ENCODE data around the gene ARMC8.

Gene ARMC8

GRCh38 chr3:138325990-138326389 lies 138.9 kb downstream of the ARMC8 start:
- TF ChIP-seq MYC (IDR thresholded peaks at IDR 0.05; ENCODE audit: low read depth, low read length) (no peak), MAX (IDR thresholded peaks at IDR 0.05; ENCODE audit: low read depth, low read length) (no peak), CTCF (IDR thresholded peaks at IDR 0.05; ENCODE audit: low read depth, low read length) (no peak), POLR2A (IDR thresholded peaks at IDR 0.05; ENCODE audit: extremely low read depth, insufficient read length) (no peak)
- H3K4me3 ChIP-seq (ENCODE audit: low read depth, low read length) = no peak overlapping the region
- no peak for DNase-seq (ENCODE audit: low read depth)

GRCh38 chr3:138326866-138327595 lies 139.9 kb downstream of the ARMC8 start:
- H3K4me3 ChIP-seq (ENCODE audit: low read depth, low read length) = no peak overlapping the region
- DNase-seq (ENCODE audit: low read depth) = no peak
- TF ChIP-seq CTCF (IDR thresholded peaks at IDR 0.05; ENCODE audit: low read depth, low read length) (no peak), MYC (IDR thresholded peaks at IDR 0.05; ENCODE audit: low read depth, low read length) (no peak), POLR2A (IDR thresholded peaks at IDR 0.05; ENCODE audit: extremely low read depth, insufficient read length) (no peak), MAX (IDR thresholded peaks at IDR 0.05; ENCODE audit: low read depth, low read length) (no peak)

DNA sequence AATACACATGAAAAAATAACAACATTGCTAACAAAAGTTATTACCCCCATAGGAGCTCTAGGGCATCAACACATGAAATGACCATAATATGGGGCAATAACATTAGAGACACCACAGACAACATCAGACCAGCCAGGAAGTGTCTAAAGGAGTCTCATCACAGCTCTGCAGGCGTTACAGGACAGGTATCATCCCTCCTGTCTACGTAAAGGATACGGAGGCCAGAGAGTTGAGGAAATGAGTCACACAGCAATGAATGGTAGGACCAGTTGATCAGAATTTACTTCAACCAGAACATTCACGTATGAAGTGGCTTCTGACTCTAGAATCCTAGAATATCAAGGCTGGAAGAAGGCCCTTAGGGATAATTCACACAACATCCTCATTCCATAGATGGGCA lies 140.7 kb downstream of the ARMC8 start:
- TF ChIP-seq MAX (IDR thresholded peaks at IDR 0.05; ENCODE audit: low read depth, low read length) (no peak), POLR2A (IDR thresholded peaks at IDR 0.05; ENCODE audit: extremely low read depth, insufficient read length) (no peak), MYC (IDR thresholded peaks at IDR 0.05; ENCODE audit: low read depth, low read length) (no peak), CTCF (IDR thresholded peaks at IDR 0.05; ENCODE audit: low read depth, low read length) (no peak)
- no peak for DNase-seq (ENCODE audit: low read depth)
- no peak overlapping the region for H3K4me3 ChIP-seq (ENCODE audit: low read depth, low read length)

DNA sequence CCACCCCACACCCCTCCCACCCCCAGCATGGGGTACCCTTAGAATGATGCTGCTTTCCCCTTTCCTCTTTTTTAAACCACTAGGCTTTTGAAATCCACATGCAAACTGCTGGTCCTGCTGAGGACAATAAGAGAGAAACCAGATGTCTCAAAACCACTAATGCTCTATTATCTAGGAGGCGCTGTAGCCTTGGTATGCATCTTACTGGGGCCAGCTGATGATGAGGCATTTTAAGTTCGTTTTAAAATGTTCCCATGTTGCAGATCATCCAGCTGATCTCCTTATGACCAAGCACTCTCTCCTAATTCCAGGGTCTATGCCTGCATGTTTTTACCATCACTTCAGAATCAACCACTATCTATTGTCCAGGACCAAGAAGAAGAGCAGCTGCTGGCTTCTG lies 141.2 kb downstream of the ARMC8 start:
- no peak for TF ChIP-seq MYC (IDR thresholded peaks at IDR 0.05; ENCODE audit: low read depth, low read length)
- no peak for TF ChIP-seq MAX (IDR thresholded peaks at IDR 0.05; ENCODE audit: low read depth, low read length)
- no peak for TF ChIP-seq POLR2A (IDR thresholded peaks at IDR 0.05; ENCODE audit: extremely low read depth, insufficient read length)
- TF ChIP-seq CTCF (IDR thresholded peaks at IDR 0.05; ENCODE audit: low read depth, low read length) = peak; percentile 17
- DNase-seq (ENCODE audit: low read depth) = peak; percentile 57
- no peak overlapping the region for H3K4me3 ChIP-seq (ENCODE audit: low read depth, low read length)

DNA sequence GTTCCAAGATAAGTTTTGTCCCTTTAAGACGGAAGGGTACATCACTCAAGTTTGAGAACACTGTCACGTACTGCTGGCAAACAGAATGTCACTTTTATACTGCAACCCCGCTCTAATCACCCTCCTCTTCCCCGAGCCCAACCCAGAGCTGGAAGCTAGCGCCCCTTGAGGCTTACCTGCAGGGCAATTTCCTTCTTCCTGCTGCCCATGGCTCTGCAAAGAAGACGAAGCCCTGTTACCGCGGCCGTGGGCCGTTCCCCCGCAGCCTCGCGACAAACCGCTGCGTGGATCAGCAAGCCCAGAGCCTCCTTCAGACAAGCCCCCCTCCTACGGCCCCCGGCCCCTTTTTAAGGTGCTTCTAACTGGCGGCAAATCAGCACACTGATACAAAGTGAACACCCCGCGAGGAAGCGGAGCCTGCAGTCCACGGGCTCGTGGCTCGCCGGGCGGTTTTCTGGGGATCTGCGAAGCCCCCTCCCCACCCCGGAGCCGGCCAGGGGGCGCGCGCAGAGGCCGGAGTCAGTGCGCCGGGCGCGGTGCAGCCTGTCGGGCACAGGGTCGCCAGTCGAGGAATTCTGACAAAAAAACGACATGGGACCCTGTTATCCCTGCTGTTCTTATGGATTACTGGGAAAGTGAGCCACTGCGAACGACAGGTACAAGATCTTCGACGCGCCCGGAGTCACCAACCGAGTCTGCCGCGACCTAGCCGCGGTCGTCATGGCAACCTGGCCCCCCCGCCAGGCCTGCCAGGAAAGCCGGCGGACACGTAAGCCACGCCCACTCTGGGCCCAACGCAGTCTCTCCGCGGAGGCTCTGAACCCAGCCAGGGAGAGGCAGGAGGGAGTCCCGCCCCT lies 142.3 kb downstream of the ARMC8 start, which contains the start of gene NME9:
Gene NME9 (minus strand): TSS at position 725 of the 857 bp plus-strand sequence. CDS start 516 bp downstream, at position 209.
- H3K4me3 ChIP-seq (ENCODE audit: low read depth, low read length) = peak within 1 kb of the TSS; percentile 32
- peak; percentile 73 for DNase-seq (ENCODE audit: low read depth)
- TF ChIP-seq CTCF (IDR thresholded peaks at IDR 0.05; ENCODE audit: low read depth, low read length) = peak; percentile 55
- no peak for TF ChIP-seq MYC (IDR thresholded peaks at IDR 0.05; ENCODE audit: low read depth, low read length)
- no peak for TF ChIP-seq MAX (IDR thresholded peaks at IDR 0.05; ENCODE audit: low read depth, low read length)
